Measurements from ENCODE around the gene KRTCAP2. TPM values are rescaled to one million over a fixed set of nuclear protein-coding genes. Genes with fewer than 3 reads are reported as not detected.
A peak's percentile ranks its signal among the peaks of the same experiment; 100 is the strongest.
"Not testable (repeated sequence)": the region's sequence is repeated elsewhere in the genome, so short reads cannot be mapped to it uniquely, and the experiment has no call there.

The KRTCAP2 gene
- polyA plus RNA-seq, 3 donors: 176 to 267 (median 201) TPM

- 89 to 92% (median 91%) methylated on average over 19 of the region's 19 CpGs for WGBS, 3 donors
- no peak overlapping the region for H3K27ac ChIP-seq (ENCODE audit: low read depth, low read length)
These were observed 29.8 kb upstream of the KRTCAP2 start for GRCh38 chr1:155202731-155203515.

- 91 to 96% (median 93%) methylated on average over 5 to 7 of the region's 7 CpGs for WGBS, 3 donors
- H3K27ac ChIP-seq (ENCODE audit: low read depth, low read length): no peak overlapping the region
These were observed 29.1 kb upstream of the KRTCAP2 start for GRCh38 chr1:155202198-155202597.

- no peak overlapping the region for H3K27ac ChIP-seq (ENCODE audit: low read depth, low read length)
- WGBS, 3 donors: 83 to 93% (median 89%) methylated on average over 5 of the region's 5 CpGs
These were observed 27.8 kb upstream of the KRTCAP2 start for GRCh38 chr1:155200920-155201319.

GRCh38 chr1:155199792-155200191 is 26.7 kb upstream of the KRTCAP2 start:
- WGBS, 3 donors: 89 to 91% (median 91%) methylated on average over 4 of the region's 4 CpGs

DNA sequence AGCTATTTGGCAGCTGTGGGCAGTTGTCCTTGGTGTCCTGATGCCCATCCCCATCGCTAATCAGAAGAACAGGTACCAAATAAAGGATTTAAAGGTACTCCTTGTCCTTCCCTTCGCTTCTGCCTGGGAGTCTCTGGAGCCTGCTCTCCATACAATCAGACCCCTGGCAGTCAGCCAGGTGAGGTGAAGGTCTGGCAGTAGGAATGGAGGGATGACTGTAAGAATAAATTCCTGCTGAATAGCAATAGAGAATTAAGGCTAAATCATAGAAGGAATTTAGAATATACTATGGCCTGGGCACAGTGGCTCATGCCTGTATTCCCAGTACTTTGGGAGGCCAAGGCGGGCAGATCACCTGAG is 25.4 kb upstream of the KRTCAP2 start:
- H3K27ac ChIP-seq (ENCODE audit: low read depth, low read length): no peak overlapping the region
- WGBS, 3 donors: 91 to 94% (median 93%) methylated on average over 3 of the region's 3 CpGs

More at GRCh38 chr1:155199792-155200191, 26.7 kb upstream of the KRTCAP2 start:
- H3K27ac ChIP-seq (ENCODE audit: low read depth, low read length): no peak overlapping the region

GRCh38 chr1:155197901-155198546 is 24.9 kb upstream of the KRTCAP2 start:
- no peak overlapping the region for H3K27ac ChIP-seq (ENCODE audit: low read depth, low read length)
- WGBS, 3 donors: 91 to 92% (median 92%) methylated on average over 15 of the region's 15 CpGs

GRCh38 chr1:155196893-155197638 is 24.0 kb upstream of the KRTCAP2 start:
- no peak overlapping the region for H3K27ac ChIP-seq (ENCODE audit: low read depth, low read length)

GRCh38 chr1:155196103-155196892 is 23.2 kb upstream of the KRTCAP2 start:
- no peak overlapping the region for H3K27ac ChIP-seq (ENCODE audit: low read depth, low read length)
- WGBS, 3 donors: 83 to 90% (median 90%) methylated on average over 6 of the region's 6 CpGs

More at GRCh38 chr1:155196893-155197638, 24.0 kb upstream of the KRTCAP2 start:
- 53 to 92% (median 91%) methylated on average over 20 of the region's 20 CpGs for WGBS, 3 donors

GRCh38 chr1:155195201-155196102 is 22.3 kb upstream of the KRTCAP2 start:
- peak overlapping the region; percentile 61 for H3K27ac ChIP-seq (ENCODE audit: low read depth, low read length)
- 28% methylated on average over 21 to 27 of the region's 27 CpGs for WGBS, 3 donors

GRCh38 chr1:155193991-155194240 is 20.8 kb upstream of the KRTCAP2 start:
- WGBS, 3 donors: 5 to 13% (median 6%) methylated on average over 16 of the region's 16 CpGs

DNA sequence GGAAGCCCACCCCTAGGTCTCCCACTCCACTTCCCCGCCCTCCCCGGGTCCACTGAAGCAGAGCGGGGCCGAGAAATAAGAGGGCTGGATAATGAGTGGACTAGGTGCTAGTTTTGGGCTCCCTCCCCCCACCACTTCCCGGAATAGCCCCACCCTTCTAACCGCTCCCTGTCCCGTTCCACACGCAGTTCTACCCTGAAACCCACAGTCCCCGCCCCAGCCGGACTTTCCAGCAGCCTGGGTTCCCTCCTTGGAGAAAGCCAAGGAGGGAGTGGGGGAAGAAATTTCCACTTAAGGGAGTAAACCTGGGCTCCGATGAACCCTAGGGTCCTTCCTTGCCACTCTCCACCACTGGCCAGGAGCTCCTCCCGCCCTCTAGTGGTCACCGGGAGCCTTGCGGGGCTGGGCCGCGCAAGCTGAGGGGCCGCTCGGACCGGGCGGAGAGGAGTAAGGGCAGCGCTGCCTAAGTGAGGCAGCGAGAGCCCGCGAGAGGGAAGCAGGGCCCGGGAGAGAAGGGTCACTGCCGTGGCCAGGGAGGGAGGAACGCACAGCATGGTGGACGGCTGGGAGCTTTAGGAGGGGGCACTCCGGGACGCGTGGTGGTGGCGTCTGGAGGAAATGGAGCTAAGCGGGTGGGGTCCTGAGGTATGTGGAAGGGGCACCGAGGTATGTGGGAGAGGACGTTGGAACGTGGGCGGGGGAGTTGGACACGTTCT is 20.3 kb upstream of the KRTCAP2 start:
- WGBS, 3 donors: 0 to 1% (median 1%) methylated on average over 37 to 38 of the region's 38 CpGs
- H3K27ac ChIP-seq (ENCODE audit: low read depth, low read length): peak overlapping the region; percentile 72

More at GRCh38 chr1:155193991-155194240, 20.8 kb upstream of the KRTCAP2 start:
- peak overlapping the region; percentile 72 for H3K27ac ChIP-seq (ENCODE audit: low read depth, low read length)

DNA sequence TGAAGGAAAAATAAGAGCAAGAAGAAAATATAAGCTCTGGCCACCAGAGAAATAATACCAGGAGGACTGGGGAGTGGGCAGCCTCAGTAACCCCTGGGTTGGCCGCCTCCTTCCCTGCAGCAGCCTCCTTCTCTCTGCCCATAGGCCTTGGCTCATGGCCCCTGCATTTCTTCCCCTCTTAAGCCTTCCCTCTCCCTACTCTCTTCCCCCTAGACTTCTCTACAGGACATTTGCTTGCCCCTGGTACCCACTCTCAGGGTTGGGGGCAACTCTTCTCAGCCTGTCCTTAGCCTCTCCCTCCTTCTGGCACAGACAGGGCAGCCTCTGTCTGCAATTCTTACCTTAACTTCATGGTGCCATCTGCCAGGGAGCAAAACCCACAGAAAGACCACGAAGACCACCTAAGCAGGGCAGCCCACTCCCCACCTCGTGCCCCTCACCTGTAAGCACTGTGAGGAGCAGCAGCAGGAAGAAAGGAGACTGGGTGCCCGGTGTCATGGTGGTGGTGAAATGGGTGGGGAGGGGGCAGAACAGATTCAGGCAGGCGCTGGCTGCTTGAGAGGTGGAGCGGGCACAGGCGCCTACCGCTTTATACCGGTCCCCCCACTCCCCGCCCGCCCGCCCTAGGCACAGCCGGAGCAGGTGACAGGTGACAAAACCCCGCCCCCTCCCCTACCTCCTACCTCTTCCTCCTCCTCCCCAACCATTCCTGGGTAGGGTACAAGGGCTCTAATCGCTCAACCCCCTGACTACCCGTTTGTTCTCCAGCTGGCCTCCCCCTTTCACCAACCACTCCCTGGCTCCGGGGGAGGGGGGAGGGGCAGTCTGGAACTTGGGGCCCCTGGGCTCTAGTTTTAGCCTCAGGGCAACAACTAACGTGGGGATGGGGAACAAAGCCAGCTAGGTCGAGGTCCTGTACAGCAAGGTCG is 19.5 kb upstream of the KRTCAP2 start:
- peak overlapping the region; percentile 72 for H3K27ac ChIP-seq (ENCODE audit: low read depth, low read length)

GRCh38 chr1:155191904-155192303 is 18.8 kb upstream of the KRTCAP2 start:
- peak overlapping the region; percentile 53 for H3K27ac ChIP-seq (ENCODE audit: low read depth, low read length)
- 59 to 91% (median 87%) methylated on average over 17 of the region's 17 CpGs for WGBS, 3 donors

More for the DNA sequence above, 19.5 kb upstream of the KRTCAP2 start:
- WGBS, 3 donors: 15 to 36% (median 33%) methylated on average over 17 to 20 of the region's 20 CpGs

DNA sequence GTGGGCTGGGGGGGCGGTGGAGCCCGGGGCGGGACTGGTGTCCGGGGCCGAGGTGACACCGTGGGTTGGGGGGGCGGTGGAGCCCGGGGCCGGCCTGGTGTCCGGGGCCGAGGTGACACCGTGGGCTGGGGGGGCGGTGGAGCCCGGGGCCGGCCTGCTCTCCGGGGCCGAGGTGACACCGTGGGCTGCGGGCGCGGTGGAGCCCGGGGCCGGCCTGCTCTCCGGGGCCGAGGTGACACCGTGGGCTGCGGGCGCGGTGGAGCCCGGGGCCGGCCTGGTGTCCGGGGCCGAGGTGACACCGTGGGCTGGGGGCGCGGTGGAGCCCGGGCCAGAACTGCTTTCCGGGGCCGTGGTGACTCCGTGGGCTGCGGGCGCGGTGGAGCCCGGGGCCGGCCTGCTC is 16.8 kb upstream of the KRTCAP2 start:
- WGBS, 3 donors: 75 to 95% (median 93%) methylated on average over 18 to 23 of the region's 45 CpGs

DNA sequence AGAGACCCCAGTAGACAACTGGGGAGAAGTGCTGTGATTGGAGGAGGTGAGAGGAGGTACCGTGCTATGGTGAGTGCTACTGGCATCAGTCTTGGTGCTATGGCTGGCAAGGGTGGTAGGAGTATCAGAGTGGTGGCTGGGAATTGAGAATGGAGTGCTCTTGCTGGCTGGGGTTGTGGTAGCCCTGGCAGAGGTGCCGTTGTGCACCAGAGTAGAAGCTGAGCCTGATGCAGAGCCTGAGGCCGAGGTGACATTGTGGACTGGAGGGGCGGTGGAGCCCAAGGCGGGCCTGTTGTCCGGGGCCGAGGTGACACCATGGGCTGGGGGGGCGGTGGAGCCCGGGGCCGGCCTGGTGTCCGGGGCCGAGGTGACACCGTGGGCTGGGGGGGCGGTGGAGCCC is 15.2 kb upstream of the KRTCAP2 start:
- 82 to 88% (median 86%) methylated on average over 7 to 14 of the region's 14 CpGs for WGBS, 3 donors
- no peak overlapping the region for H3K27ac ChIP-seq (ENCODE audit: low read depth, low read length)

More for the DNA sequence above, 16.8 kb upstream of the KRTCAP2 start:
- not testable (repeated sequence) for H3K27ac ChIP-seq (ENCODE audit: low read depth, low read length)

DNA sequence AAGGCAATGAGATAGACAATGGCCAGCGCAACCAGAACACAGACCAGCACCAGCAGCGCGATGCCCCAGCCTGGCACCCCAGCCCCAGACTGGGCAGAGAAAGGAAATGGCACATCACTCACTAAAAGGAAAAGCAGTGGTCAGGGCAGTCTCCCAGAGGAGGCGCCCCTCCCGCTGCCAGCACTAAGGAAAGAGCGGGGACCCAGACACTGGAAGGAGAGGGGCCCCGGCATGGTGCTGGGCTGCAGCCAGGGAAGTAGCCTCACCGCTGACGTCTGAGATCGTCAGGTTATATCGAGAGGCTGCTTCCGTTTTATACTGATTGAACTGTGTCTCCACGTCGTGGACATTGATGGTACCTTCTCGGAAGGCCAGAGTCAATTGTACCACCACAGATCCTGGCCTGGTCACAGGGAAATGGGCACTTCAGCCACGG is 14.4 kb upstream of the KRTCAP2 start:
- 55 to 75% (median 65%) methylated on average over 16 of the region's 16 CpGs for WGBS, 3 donors
- H3K27ac ChIP-seq (ENCODE audit: low read depth, low read length): no peak overlapping the region

Data from adipose tissue (tissue), 3 donors.